VCaP (cell line): ENCODE results near the gene S100A2.

Source experiments
- H3K27ac ChIP-seq: fragments of 450-650 bp; 2 replicates; pipeline ENCODE4 v1.5.1; 2017
- CTCF ChIP-seq: fragments of 450-650 bp; conservative IDR thresholded peaks from 2 replicates; pipeline ENCODE4 v1.5.1; 2017; ENCODE audit warnings: mild to moderate bottlenecking, moderate library complexity

The S100A2 gene

DNA sequence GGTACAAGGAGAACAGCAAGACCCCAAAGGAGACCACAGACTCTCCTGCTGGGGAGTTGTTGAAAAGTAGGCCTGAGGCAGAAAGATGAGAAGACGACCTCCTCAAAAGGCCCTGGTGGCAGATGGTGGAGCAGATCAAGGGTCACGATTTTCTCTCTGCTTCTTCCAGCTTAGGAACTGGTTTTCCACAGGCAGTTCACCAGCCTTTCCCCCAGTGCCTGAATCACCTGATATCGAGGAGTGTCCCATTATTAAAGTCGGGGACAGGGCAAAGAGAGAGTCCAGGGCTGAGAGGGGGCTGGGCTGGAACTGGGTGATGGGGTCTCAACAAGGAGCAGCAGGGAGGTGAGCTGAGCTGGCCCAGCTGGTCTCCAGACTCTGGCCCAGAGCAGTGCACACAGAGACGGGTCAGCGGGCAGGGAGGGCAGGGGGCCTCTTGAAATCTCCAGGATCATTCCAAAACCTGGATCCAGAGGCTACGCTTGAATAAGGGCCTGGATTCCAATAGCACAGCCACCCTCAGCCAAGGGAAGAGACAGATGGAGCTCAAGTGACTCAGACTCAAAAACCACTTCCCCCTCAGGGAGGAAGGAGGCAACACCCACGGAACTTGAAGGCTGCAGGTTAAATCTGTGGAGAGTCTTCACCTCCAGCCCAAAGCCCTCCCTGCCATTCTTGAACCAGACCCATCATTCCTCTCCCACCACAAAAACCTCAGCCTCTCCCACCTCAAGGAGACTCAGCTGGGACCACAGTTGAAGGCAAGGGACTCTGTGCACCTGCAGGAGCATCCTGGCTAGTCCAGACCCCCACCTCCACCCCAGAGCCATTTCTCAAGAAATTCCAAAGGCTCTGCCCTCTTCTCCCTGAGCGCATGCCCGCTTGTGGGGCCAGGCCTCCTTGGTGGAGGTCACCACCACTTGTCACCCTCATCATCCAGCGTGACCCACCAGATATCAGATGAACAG, 25.0 kb downstream of the S100A2 start, which contains the start of gene S100A5:
Gene S100A5, minus strand, starts transcription at position 541 of the 968 bp plus-strand sequence. CDS start 743 bp downstream, outside the sequence.
- no peak within 1 kb of the TSS for H3K27ac ChIP-seq
- no peak for TF ChIP-seq CTCF

DNA sequence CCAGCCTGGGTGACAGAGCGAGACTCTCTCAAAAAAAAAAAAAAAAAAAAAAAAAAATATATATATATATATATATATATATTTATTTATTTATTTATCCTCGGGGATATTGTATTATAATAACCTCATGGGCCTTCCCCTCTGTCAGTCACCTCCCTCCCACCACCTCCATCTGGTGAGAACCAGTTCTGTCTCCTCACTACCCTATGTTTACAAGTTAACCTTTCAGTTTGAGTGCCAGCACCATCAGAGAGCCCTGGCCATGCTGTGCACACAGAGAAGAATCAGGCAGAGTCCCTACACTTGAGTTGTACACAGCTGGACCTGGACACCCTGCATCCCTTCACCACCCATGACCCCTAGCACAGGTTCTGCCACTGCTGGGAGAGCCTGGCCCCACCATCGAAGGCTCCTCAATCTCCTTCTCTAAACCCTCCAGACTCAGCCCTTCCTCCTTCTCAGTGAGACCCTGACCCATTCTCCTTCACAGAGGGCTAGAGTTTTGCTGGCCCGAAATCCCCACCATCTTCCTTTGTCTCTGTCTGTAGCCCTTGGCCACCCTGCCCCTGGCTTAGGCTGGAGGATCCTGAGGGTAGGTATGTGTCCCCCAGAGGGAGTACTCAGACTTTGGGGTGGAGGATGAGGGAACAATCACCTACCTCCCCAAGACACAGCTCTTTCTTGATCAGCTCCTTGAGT, 26.1 kb downstream of the S100A2 start:
- H3K27ac ChIP-seq: no peak overlapping the region
- TF ChIP-seq CTCF: no peak

DNA sequence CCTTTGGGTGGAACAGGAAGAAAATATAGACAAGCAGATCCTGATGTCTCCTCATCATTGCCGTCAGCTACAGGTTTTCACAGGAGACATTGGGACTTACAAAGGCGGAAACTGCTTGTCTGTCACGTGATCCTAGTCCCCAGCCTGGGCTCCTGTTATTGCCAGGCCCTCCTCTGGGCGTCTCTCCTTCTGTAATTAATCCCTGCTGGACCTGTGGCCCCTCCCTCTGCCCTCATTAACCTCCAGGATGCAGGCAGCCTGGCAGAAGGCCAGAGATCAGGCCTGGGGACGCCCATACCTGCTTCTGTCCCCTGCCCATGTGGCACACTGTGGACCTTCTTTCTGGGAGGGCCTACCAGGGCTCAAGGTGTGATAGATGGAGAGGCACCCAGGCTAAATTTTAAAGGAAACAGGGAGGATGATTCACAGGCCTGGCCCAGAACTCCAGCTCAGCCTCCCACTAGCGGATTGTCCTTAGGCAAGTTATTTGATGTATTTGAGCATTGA, 27.3 kb downstream of the S100A2 start:
- no peak overlapping the region for H3K27ac ChIP-seq
- no peak for TF ChIP-seq CTCF

DNA sequence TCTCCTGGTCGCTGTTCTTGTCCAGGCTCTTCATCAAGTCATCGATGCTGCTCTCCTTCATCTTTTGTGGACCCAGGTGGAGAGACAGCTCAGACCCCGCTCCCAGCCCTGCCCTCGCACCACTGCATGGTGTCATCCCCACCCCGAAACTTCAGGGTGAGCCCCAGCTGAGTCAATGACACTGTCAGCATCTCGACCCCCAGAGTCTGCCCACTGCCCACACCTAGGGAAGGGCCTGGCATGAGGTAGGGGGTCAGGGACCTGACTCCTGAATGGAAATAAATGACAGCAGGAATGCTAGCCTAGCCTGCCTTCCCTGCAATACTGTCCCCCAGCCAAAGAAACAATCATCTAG, 28.3 kb downstream of the S100A2 start:
- no peak overlapping the region for H3K27ac ChIP-seq
- no peak for TF ChIP-seq CTCF

GRCh38 chr1:153536671-153537375, 28.8 kb downstream of the S100A2 start:
- H3K27ac ChIP-seq: peak overlapping the region; percentile 59; the same call in 1 of the 2 replicates
- no peak for TF ChIP-seq CTCF

GRCh38 chr1:153536012-153536670, 29.5 kb downstream of the S100A2 start:
- no peak for TF ChIP-seq CTCF
- H3K27ac ChIP-seq: peak overlapping the region; percentile 59; the same call in 1 of the 2 replicates
